ENCODE measurements around the gene MYOM1.

- no peak for TF ChIP-seq CTCF (conservative IDR thresholded peaks at IDR 0.05; ENCODE audit: low read depth, low read length)
- TF ChIP-seq EZH2phosphoT487 (IDR thresholded peaks at IDR 0.05; ENCODE audit: borderline replicate concordance, low read length) = no peak
These were observed 134.2 kb downstream of the MYOM1 start for GRCh38 chr18:3085612-3086011.
